ENCODE measurements around the gene AKT3.

- no peak for TF ChIP-seq EZH2phosphoT487 (IDR thresholded peaks at IDR 0.05; ENCODE audit: unreplicated experiment)
- no peak; a peak in 1 of 4 replicates for TF ChIP-seq CTCF (conservative IDR thresholded peaks at IDR 0.05; ENCODE audit: low read depth in 2 of 2)
- TF ChIP-seq ZNF331 (CRISPR knock-in tag; IDR thresholded peaks at IDR 0.05; ENCODE audit: low read depth): no peak
Observed at GRCh38 chr1:243465081-243465480, 385.0 kb downstream of the AKT3 start.

Data from GM23338 (cell line).